GM12873 (cell line): ENCODE results near the gene WHRN.

Experiments used
- TF ChIP-seq, protein P1 (sequence below): IDR thresholded peaks from 2 replicates; pipeline ENCODE4 v1.5.1; 2012; ENCODE audit warnings: low read depth, mild to moderate bottlenecking, moderate library complexity, low read length, control low read depth; ENCODE audit not compliant: insufficient read depth; ENCODE audit errors: missing control alignments

WHRN gene

GRCh38 chr9:114431770-114432169, 73.5 kb downstream of the WHRN start:
- TF ChIP-seq, protein P1, sequence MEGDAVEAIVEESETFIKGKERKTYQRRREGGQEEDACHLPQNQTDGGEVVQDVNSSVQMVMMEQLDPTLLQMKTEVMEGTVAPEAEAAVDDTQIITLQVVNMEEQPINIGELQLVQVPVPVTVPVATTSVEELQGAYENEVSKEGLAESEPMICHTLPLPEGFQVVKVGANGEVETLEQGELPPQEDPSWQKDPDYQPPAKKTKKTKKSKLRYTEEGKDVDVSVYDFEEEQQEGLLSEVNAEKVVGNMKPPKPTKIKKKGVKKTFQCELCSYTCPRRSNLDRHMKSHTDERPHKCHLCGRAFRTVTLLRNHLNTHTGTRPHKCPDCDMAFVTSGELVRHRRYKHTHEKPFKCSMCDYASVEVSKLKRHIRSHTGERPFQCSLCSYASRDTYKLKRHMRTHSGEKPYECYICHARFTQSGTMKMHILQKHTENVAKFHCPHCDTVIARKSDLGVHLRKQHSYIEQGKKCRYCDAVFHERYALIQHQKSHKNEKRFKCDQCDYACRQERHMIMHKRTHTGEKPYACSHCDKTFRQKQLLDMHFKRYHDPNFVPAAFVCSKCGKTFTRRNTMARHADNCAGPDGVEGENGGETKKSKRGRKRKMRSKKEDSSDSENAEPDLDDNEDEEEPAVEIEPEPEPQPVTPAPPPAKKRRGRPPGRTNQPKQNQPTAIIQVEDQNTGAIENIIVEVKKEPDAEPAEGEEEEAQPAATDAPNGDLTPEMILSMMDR: no peak

DNA sequence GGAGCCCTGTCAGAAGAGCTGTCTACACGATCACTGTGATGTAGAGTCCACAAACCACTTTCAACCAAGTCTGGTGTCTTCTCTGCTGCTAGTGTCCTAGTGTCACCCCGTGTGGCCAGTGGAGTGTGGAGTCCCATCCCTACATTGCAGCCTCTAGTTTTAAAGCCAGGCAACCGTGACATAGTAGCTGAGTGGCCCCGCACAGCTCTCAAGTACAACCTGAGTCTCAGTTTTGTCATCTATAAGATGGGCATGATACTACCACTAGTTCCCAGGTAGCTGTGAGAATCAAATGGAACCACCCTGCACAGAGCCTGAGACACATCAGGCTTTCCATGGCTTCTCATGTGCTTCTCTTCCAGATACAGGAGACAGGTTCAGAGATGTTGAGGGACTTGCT, 74.3 kb downstream of the WHRN start:
- TF ChIP-seq, protein P1: no peak

DNA sequence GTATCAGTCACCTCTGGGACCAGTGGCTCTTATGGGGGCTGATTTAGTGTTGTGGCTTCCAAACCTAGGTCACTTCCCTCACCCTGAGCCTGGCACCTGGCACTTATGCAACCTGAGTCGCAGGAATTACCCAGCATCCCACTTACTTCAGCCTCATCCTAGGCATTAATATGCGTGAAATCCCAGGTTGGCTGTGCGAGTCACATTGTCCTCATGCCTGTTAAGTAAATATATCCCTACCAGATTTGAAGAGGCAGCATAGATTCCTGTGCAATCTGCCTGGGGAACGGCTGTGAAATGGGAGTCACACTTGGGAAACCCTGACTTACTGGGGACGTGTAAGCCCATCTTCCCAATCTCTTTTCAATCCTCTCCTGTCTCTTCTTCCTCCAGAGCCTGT, 74.8 kb downstream of the WHRN start:
- TF ChIP-seq, protein P1: no peak

DNA sequence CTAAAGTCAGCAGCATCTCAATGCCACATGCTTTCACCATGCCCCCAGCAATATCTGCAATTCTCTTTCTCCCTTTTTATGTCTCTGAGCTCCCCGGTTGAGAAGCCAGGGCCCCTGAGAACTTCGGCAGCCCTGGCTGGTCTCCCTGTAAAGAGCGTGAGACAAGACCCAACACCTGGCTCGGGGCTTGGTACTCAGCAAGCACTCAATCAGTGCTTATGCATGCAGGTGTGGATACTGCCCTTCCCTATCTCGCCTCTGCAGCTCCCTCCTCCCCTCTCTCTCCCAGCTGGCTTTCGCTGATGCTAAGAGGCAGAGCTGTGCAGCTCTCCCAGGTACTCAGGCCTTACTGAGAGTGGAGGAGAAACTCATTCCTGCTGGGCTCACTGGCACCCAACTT, 75.8 kb downstream of the WHRN start:
- TF ChIP-seq, protein P1: no peak

DNA sequence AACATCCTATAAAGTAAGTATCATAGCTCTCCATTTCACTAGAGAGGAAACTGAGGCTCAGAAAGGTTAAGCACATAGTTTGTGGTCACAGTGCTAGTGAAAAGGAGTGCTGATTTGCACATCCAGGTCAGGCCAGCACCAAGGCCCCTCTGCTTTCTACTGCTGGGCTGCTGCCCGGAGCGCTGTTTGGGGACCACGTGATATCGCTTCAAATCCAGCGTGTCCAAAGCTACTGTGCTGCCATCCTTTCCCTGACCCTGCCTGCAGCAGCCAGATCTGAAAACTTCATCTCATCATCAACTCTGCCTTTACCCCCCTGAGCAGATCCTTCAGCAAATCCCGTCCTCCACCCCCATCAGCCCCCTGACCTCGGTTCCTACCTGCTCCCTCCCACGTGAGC, 76.8 kb downstream of the WHRN start:
- TF ChIP-seq, protein P1: no peak

- TF ChIP-seq, protein P1: no peak
Measured at GRCh38 chr9:114427644-114428043, 77.6 kb downstream of the WHRN start.

GRCh38 chr9:114426046-114426948, 79.0 kb downstream of the WHRN start:
- TF ChIP-seq, protein P1: no peak
